HG03103 (cell line): ENCODE data around the gene RPL26.

ENCODE experiments used
- ATAC-seq: cut with Tn5 transposase; IDR thresholded peaks from one replicate; pipeline ENCODE4 v1.9.1; 2021; ENCODE audit warnings: low read depth; ENCODE audit not compliant: unreplicated experiment

Gene RPL26

GRCh38 chr17:8383143-8383822 is at the start of gene RPL26:
RPL26 (minus strand) TSS chr17:8383193; CDS start chr17:8382310, 883 bp downstream.
- peak; percentile 75 for ATAC-seq

GRCh38 chr17:8430966-8431365 is 48.0 kb upstream of the RPL26 start:
- no peak for ATAC-seq

DNA sequence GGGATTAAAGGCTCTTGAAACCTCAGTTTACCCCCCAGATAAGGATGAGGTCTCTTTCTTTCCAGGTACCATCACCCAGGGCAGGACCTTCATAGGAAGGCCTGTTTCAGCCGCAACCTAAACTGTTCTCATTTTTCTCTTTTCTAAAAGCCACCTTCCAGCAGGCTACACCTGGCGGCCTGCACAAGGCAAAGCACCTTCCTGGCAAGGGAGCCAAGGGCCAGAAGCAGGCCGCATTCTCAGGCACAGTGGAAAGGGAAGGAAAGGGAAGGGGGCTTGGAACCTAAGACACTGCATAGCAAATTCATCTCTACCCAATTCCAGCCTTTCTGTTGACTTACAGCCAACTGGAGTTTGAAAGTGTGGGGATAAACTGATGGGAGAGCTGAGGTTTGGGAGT is 43.8 kb upstream of the RPL26 start:
- no peak for ATAC-seq

- no peak for ATAC-seq
Measured at GRCh38 chr17:8426094-8426720, 43.2 kb upstream of the RPL26 start.

DNA sequence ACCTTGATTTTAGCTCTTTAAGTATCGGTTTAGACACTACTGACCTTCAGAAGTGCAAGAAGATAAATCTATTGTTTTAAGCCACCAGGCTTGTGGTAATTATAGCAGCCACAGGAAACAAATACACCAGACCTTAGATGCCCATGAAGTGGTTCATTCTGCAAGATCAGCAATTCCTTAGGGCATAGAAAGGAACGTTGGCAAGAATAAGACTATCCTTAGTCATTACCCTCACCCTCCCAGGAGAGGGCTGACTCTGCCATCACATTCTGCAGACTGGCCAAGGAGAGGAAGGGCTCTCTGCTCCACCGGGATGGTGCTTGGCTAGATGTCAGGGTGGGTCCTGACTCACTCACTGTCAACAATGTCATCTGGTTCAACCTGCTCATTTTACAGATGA is 38.6 kb upstream of the RPL26 start:
- ATAC-seq = no peak

DNA sequence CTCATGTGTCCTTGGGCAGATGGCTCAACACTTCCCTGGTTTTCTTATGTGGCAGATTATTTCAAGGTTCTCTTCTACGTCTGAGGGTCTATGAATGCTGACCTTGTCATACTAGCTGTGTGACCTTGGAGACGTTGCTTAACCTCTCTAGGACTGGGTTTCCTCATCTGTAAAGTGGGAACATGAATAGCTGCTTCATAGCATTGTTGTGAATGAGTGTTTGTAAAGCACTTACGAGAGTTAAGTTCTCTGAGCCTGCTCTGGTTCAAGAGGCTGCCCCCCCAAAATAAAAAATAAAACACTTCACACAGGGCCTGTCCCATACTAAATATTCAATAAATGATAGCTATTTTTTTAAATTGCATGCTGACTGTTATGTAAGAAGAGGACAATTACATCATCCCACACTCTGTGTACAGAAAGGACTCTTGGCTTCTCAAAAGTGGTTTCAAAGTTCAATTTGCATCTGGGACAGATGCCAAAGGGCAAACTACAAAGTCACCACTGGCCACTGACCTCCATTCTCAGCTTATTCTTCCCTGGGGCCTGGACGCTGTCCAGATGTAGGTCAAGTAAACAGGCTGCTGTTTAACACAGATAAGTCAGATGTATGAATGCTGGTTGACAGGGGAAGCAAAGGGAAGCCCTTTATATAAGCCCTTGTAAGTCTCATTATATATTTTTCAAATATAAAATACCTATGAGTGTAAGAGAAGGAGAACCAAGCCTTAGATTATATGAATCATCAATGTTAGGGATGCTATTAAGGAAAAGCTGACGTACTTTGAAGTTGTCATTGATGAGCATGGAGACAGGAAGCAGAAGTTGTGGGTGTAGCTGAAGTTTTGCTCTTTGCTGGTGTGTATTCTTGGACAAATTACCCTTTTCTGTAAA is 37.3 kb upstream of the RPL26 start:
- ATAC-seq = no peak

- no peak for ATAC-seq
Measured at GRCh38 chr17:8419305-8419704, 36.3 kb upstream of the RPL26 start.

- no peak for ATAC-seq
Measured at GRCh38 chr17:8418471-8418870, 35.5 kb upstream of the RPL26 start.

GRCh38 chr17:8417806-8418205 is 34.8 kb upstream of the RPL26 start:
- ATAC-seq = no peak

DNA sequence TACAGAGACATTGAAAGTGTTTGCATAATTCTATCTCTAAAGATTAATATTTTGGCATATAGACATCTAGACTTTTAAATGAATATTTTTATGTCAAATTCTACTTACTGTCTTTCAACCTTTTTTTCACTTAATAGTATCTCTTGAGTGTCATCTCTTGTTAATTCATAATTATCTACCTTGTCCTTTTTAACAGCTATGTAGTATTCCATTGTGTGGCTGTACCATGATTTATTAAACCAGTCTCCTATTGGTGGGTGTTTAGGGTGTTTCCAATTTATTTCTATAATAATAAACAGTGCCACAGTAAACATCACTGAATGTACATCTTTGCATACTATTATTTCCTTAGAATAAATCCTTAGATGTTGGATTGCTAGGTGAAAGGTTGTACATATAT is 30.9 kb upstream of the RPL26 start:
- ATAC-seq = no peak

GRCh38 chr17:8413328-8413727 is 30.3 kb upstream of the RPL26 start:
- ATAC-seq = no peak

DNA sequence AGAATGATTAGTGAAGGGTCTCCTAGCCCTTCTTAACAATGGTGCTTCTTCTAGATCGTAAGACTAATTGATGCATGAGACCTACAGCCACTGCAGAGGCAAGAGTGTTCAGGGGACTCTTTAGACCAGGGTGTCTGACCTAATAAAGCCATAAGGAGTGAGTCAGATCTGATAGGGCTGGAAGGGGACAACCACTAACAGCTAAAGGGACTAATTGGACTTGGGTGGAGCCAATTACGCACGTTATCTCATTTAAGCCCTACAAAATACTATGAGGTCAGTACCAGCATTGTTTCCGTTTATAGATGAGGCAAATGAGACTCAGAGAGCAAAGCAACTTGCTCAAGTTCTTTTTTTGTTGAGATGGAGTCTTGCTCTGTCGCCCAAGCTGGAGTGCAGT is 29.1 kb upstream of the RPL26 start:
- no peak for ATAC-seq

- ATAC-seq = no peak
Measured at GRCh38 chr17:8410883-8411238, 27.9 kb upstream of the RPL26 start.

- ATAC-seq = no peak
Measured at GRCh38 chr17:8409966-8410882, 27.2 kb upstream of the RPL26 start.

DNA sequence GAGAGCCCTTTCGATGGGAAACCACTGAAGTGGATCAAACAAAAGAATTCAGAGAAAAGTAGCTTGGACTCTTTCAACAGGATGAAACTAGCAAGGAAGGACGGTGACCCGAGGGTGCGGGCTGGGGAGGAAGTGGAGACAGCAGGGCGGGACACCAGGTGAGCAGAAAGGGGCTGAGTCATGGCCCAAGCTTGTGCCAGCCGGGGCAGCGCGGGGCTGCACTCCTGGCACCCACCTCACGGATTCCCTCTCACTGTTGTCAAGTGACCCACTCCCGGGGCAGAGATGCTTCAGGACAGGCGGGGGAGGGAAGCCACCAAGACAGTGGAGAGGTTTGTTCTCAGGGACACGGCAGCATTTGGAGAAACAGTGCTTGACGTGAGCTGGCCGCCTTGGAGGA is 25.4 kb upstream of the RPL26 start:
- no peak for ATAC-seq

DNA sequence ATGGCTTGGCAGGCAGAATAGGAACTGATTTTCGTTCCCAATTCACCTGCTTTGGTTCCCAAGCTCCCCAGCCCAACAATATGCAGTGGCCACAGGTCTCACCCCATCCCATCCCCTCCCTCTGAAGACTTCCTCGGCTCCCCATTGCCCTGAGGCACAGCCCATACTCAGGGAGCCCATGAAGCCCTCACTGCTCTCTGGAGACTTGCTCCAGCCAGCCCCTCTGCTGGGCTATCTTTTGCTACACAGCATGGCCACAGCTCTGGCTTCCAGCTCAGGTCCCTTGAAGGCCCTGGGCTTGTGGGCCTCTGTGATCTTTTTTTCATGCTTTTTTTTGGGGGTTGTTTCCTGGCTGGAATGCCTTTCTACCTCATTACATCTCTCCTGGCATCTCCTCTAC is 23.2 kb upstream of the RPL26 start:
- ATAC-seq = no peak

DNA sequence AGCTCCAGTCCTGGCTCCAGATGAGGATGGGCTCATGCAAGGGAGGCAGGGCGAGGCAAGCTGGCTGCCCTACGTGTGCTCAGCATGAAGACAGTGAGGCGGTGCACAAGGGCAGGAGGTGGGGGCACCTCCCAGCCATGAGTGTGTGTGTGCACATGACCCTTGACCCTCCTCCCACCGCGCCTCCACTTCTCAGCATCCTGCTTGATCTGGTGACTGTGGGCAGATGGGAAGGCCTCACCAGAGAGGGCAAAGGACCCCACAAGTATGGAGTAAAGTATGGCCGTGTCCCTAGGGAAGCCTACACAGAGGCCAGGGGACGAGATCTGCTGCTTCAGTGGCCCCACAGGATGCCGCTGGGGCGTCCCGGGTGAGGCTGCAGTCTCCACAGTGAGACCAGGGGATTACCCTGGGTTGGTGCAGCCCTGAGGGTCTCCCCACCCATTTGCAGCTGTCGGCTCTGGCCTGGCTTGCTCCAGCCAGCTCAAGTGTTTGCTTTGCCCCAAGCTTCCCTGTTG is 22.6 kb upstream of the RPL26 start:
- ATAC-seq = no peak

DNA sequence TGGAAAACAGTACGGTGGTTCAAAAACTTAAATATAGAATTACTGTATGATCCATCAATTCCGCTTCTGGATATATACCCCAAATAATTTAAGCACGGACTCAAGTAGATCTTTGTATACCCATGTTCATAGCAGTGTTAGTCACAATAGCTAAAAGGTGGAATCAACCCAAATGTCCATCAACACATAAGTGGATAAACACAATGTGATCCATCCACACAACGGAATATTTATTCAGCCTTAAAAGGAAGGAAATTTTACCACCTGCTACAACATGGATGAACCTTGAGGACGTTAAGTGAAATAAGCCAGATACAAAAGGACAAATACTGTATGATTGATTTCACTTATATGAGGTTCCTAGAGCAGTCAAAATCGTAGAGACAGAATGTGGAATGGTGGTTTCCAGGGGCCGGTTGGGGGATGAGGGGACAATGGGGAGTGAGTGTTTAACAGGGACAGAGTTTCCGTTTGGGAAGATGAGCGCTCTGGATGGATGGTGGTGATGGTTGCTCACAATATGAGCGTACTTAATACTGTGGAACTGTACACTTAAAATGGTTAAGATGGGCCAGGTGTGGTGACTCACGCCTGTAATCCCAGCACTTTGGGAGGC is 20.0 kb upstream of the RPL26 start:
- no peak for ATAC-seq

GRCh38 chr17:8401107-8401506 is 18.1 kb upstream of the RPL26 start:
- no peak for ATAC-seq

DNA sequence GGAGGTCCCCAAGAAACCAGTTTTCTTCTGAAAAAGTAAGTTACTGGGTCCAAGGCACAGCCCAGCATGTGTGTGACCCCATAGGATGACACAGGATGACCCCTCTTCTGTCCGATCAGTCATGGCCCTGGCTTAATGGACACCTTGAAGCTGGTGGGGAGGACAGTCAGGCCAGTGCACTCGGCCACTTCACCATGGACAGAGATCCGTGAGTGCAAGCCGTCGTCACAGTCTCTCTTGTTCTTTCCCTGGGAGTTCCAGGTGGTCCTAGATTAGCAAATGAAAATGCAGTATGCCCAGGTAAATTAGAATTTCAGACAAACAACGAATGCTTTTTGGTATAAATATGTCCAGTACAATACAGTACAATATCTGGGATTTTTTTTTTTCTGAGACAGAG is 16.0 kb upstream of the RPL26 start:
- ATAC-seq = no peak
